ENCODE measurements around the gene CAPS2.

- TF ChIP-seq TAF1 (IDR thresholded peaks at IDR 0.05; ENCODE audit: borderline replicate concordance, low read depth, low read length) = no peak
- no peak for TF ChIP-seq POLR2AphosphoS5 (IDR thresholded peaks at IDR 0.05; ENCODE audit: low read depth, low read length)
Observed at GRCh38 chr12:75374971-75375370, 44.8 kb upstream of the CAPS2 start.
